A549 treated with Mapracorat at 1 μM for 4 hours (cell line): ENCODE results near the gene ZFP90. TPM values are rescaled to one million over a fixed set of nuclear protein-coding genes. Genes with fewer than 3 reads are reported as not detected.

ENCODE experiments used
- total RNA-seq: library from RNA; stranded (reverse); fragments of 200-300 nt; extraction: Qiagen RNA extraction; gene quantifications from 5 replicates; pipeline ENCODE4 v1.2.3, GENCODE V29; 2022

Gene ZFP90
- 6.2 to 12.7 TPM (median 8.5 TPM) in 5 replicates for total RNA-seq

GRCh38 chr16:68538880-68539701 lies at the start of gene ZFP90:
Gene ZFP90, plus strand, starts transcription at chr16:68539291. Its CDS starts 502 bp downstream, at chr16:68539793.

Other genes with a start within 250 kb of the ZFP90 start
- gene SLC7A6OS, start 228.3 kb upstream of the ZFP90 start, total RNA-seq = 9.7 to 12.3 TPM (median 10.8 TPM) in 5 replicates
- 26.3 to 31.8 TPM (median 28.8 TPM) in 5 replicates for gene PRMT7, start 228.3 kb upstream of the ZFP90 start, total RNA-seq
- 0.05 to 0.36 TPM (median 0.10 TPM) in 5 replicates for gene SMPD3, start 90.8 kb upstream of the ZFP90 start, total RNA-seq
- gene CDH3, start 106.0 kb downstream of the ZFP90 start, total RNA-seq = 0.16 to 0.41 TPM (median 0.24 TPM) in 5 replicates
- gene CDH1, start 198.0 kb downstream of the ZFP90 start, total RNA-seq = 3.9 to 4.5 TPM (median 4.2 TPM) in 5 replicates